Heart left ventricle (tissue), 16 donors: ENCODE results near the gene USP17L28. TPM values are rescaled to one million over a fixed set of nuclear protein-coding genes. Genes with fewer than 3 reads are reported as not detected.
"Not testable (repeated sequence)": the region's sequence is repeated elsewhere in the genome, so short reads cannot be mapped to it uniquely, and the experiment has no call there.

Experiments
- ATAC-seq, 4 donors: fragments of 200-7000 bp; cut with Tn5 transposase; one replicate each; pipeline ENCODE4 v1.9.1; 2020 to 2022; ENCODE audit warnings: moderate library complexity in 4 of 4, mild to moderate bottlenecking in 3 of 4, moderate number of reproducible peaks in 1 of 4
- DNase-seq, 5 donors: peaks; one replicate each; pipeline ENCODE4 v3.0.0-alpha.2; 2020
- H3K27ac ChIP-seq, 12 donors: fragments of 200-600 bp; sonication (generic) in 4 of 12; one replicate each; pipeline versions ENCODE4 v1.5.0 to v1.8.0; 2016 to 2022; ENCODE audit warnings: mild to moderate bottlenecking in 2 of 12
- H3K27me3 ChIP-seq, 9 donors: fragments of 200-600 bp; sonication (generic) in 2 of 9; one replicate each; pipeline versions ENCODE4 v1.5.1 to v1.8.0; 2016 to 2022; ENCODE audit warnings: mild to moderate bottlenecking in 3 of 9
- H3K36me3 ChIP-seq, 9 donors: fragments of 200-600 bp; sonication (generic) in 2 of 9; one replicate each; pipeline versions ENCODE4 v1.5.0 to v1.8.0; 2018 to 2022; ENCODE audit warnings: mild to moderate bottlenecking in 2 of 9
- H3K4me1 ChIP-seq, 12 donors: fragments of 200-600 bp; sonication (generic) in 4 of 12; one replicate each; pipeline versions ENCODE4 v1.5.0 to v1.8.0; 2016 to 2022; ENCODE audit warnings: mild to moderate bottlenecking in 3 of 12
- H3K4me3 ChIP-seq, 12 donors: fragments of 200-600 bp; sonication (generic) in 4 of 12; one replicate each; pipeline versions ENCODE4 v1.5.0 to v1.8.0; 2017 to 2022; ENCODE audit warnings: mild to moderate bottlenecking in 9 of 12, moderate library complexity in 4 of 12
- H3K9me3 ChIP-seq, 12 donors: fragments of 200-600 bp; sonication (generic) in 4 of 12; one replicate each; pipeline versions ENCODE4 v1.5.0 to v1.8.0; 2016 to 2022; ENCODE audit warnings: mild to moderate bottlenecking in 1 of 12
- WGBS, 4 donors: extraction: QIAGEN DNeasy Blood & Tissue Kit in 2 of 4; methylation state at CpG; one replicate each; pipeline versions ENCODE4 v1.1.5 to v1.1.7; 2013 to 2018; 5-methylcytosine and 5-hydroxymethylcytosine counted together
- intact Hi-C, 10 donors: fragments of 100-400 bp; cut with DNase I; formaldehyde crosslinking; loops; one replicate each; pipeline versions ENCODE4 v1.11.1 to v1.14.2; 2022
- long read RNA-seq, 3 donors: library from polyadenylated mRNA; unstranded; transcript quantifications; one replicate each; pipeline ENCODE4 v2.0.0, GENCODE V29; 2020 to 2021
- polyA plus RNA-seq, 2 donors: library from polyadenylated mRNA; stranded (reverse); fragments of 200-250 nt; gene quantifications; one replicate each; pipeline ENCODE4 v1.2.3, GENCODE V29; 2013
- total RNA-seq, 9 donors: library from RNA; depleted of rRNA in 2 of 9; stranded (reverse); fragments of >200 nt in 2 of 9; fragmentation: NEBNext Ultra II Directional in 3 of 9; extraction: Animal tissue kit (Norgen Biotek cat#: 25700) in 3 of 9; gene quantifications; one replicate each; pipeline versions ENCODE4 v1.1.0 to v1.2.4, GENCODE V29; 2016 to 2023
- donor health status: ischemic (EF 13 %, LVEDD 7.1; RV severe dilation, severe dysfunction).
- donor health status: healthy with polysubstance abuse.
- donor health status: DM: no; HTN: yes; CAD: no.
- donor health status: DM: no; HTN: no; CAD: no.
- donor health status: ischemic (EF 25% LVEDD 6.9; RV normal size, moderate dysfunction).
- donor health status: ischemic (EF 25% LVEDD 5.7; RV mildly dilated, moderate dysfunction).
- donor health status: healthy.
- donor health status: DM: yes; HTN: yes; CAD: no.
- donor health status: ischemic (EF 35%, LVEDD 5.7; RV mildly dilated, moderate dysfunction).
- donor health status: nonischemic (EF 11% LVEDD 7.7; RV severe dilation, severe dysfunction).
- donor health status: DM: yes; HTN: yes; CAD: no.
- donor health status: PGD.
- donor health status: ischemic (EF 29% LVEDD 5.4; RV normal size, mild dysfunction).
- donor health status: nonischemic (EF 23%, LVEDD 6.1; RV moderate dilation, normal function).

Gene USP17L28
- total RNA-seq (not detected), polyA plus RNA-seq (not detected)
- long read RNA-seq, donor 1: 0 reads
- long read RNA-seq, donor 2: 0 reads
- long read RNA-seq, donor 3: 0 reads

DNA sequence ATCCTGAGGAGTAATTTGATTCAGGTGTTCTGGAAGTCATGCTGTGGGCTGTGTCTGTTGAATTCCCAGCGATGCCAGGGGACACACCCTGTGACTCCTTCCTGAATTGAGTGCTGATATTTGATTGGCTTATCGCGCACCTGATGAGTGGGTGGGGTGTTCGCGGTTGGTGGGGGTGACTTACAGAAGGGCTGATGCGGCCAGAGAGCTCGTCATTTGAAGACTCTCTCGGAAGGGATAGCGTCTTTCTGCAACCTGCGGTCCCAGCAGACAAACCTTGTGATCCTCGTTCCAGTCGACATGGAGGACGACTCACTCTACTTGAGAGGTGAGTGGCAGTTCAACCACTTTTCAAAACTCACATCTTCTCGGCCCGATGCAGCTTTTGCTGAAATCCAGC, at the start of gene USP17L28:
TSS of gene USP17L28 (plus strand) at position 301 of the 400 bp plus-strand sequence. CDS start at position 301, 0 bp downstream.
- H3K27ac ChIP-seq, H3K4me3 ChIP-seq, H3K4me1 ChIP-seq, ATAC-seq, H3K9me3 ChIP-seq, DNase-seq, H3K27me3 ChIP-seq, intact Hi-C loops, H3K36me3 ChIP-seq: not testable (repeated sequence)
- WGBS, 4 donors: no CpG with 5 or more reads among the region's 15 CpGs

GRCh38 chr4:9324191-9324590, 24.5 kb upstream of the USP17L28 start:
- intact Hi-C loops, H3K9me3 ChIP-seq, ATAC-seq, H3K27ac ChIP-seq, H3K36me3 ChIP-seq, H3K4me1 ChIP-seq, DNase-seq, H3K4me3 ChIP-seq, H3K27me3 ChIP-seq: not testable (repeated sequence)
- WGBS, 4 donors: 77 to 86% (median 85%) methylated on average over 1 to 5 of the region's 13 CpGs

DNA sequence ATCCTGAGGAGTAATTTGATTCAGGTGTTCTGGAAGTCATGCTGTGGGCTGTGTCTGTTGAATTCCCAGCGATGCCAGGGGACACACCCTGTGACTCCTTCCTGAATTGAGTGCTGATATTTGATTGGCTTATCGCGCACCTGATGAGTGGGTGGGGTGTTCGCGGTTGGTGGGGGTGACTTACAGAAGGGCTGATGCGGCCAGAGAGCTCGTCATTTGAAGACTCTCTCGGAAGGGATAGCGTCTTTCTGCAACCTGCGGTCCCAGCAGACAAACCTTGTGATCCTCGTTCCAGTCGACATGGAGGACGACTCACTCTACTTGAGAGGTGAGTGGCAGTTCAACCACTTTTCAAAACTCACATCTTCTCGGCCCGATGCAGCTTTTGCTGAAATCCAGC, 23.8 kb upstream of the USP17L28 start, which contains the start of gene USP17L24:
TSS of gene USP17L24 (plus strand) at position 301 of the 400 bp plus-strand sequence. CDS start at position 301, 0 bp downstream.
- H3K27me3 ChIP-seq, H3K27ac ChIP-seq, intact Hi-C loops, H3K4me3 ChIP-seq, ATAC-seq, H3K4me1 ChIP-seq, DNase-seq, H3K9me3 ChIP-seq, H3K36me3 ChIP-seq: not testable (repeated sequence)
- no CpG with 5 or more reads among the region's 15 CpGs for WGBS, 4 donors

DNA sequence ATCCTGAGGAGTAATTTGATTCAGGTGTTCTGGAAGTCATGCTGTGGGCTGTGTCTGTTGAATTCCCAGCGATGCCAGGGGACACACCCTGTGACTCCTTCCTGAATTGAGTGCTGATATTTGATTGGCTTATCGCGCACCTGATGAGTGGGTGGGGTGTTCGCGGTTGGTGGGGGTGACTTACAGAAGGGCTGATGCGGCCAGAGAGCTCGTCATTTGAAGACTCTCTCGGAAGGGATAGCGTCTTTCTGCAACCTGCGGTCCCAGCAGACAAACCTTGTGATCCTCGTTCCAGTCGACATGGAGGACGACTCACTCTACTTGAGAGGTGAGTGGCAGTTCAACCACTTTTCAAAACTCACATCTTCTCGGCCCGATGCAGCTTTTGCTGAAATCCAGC, 19.1 kb upstream of the USP17L28 start, which contains the start of gene USP17L25:
TSS of gene USP17L25 (plus strand) at position 301 of the 400 bp plus-strand sequence. CDS start at position 301, 0 bp downstream.
- H3K9me3 ChIP-seq, H3K27ac ChIP-seq, DNase-seq, ATAC-seq, H3K27me3 ChIP-seq, H3K4me1 ChIP-seq, intact Hi-C loops, H3K4me3 ChIP-seq, H3K36me3 ChIP-seq: not testable (repeated sequence)
- WGBS, 4 donors: no CpG with 5 or more reads among the region's 15 CpGs

DNA sequence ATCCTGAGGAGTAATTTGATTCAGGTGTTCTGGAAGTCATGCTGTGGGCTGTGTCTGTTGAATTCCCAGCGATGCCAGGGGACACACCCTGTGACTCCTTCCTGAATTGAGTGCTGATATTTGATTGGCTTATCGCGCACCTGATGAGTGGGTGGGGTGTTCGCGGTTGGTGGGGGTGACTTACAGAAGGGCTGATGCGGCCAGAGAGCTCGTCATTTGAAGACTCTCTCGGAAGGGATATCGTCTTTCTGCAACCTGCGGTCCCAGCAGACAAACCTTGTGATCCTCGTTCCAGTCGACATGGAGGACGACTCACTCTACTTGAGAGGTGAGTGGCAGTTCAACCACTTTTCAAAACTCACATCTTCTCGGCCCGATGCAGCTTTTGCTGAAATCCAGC, 14.3 kb upstream of the USP17L28 start, which contains the start of gene USP17L26:
TSS of gene USP17L26 (plus strand) at position 301 of the 400 bp plus-strand sequence. CDS start at position 301, 0 bp downstream.
- H3K36me3 ChIP-seq, ATAC-seq, intact Hi-C loops, H3K4me1 ChIP-seq, H3K9me3 ChIP-seq, DNase-seq, H3K4me3 ChIP-seq, H3K27ac ChIP-seq, H3K27me3 ChIP-seq: not testable (repeated sequence)
- 94% methylated on average over 10 of the region's 15 CpGs; no CpG with 5 or more reads in 3 of the 4 donors for WGBS, 4 donors

DNA sequence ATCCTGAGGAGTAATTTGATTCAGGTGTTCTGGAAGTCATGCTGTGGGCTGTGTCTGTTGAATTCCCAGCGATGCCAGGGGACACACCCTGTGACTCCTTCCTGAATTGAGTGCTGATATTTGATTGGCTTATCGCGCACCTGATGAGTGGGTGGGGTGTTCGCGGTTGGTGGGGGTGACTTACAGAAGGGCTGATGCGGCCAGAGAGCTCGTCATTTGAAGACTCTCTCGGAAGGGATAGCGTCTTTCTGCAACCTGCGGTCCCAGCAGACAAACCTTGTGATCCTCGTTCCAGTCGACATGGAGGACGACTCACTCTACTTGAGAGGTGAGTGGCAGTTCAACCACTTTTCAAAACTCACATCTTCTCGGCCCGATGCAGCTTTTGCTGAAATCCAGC, 9.6 kb upstream of the USP17L28 start, which contains the start of gene USP17L5:
TSS of gene USP17L5 (plus strand) at position 301 of the 400 bp plus-strand sequence. CDS start at position 301, 0 bp downstream.
- WGBS, 4 donors: no CpG with 5 or more reads among the region's 15 CpGs
- DNase-seq, H3K4me1 ChIP-seq, H3K9me3 ChIP-seq, ATAC-seq, H3K4me3 ChIP-seq, intact Hi-C loops, H3K36me3 ChIP-seq, H3K27ac ChIP-seq, H3K27me3 ChIP-seq: not testable (repeated sequence)

- WGBS, 4 donors: no CpG with 5 or more reads among the region's 15 CpGs
- H3K4me3 ChIP-seq, DNase-seq, H3K27ac ChIP-seq, H3K36me3 ChIP-seq, ATAC-seq, H3K9me3 ChIP-seq, intact Hi-C loops, H3K27me3 ChIP-seq, H3K4me1 ChIP-seq: not testable (repeated sequence)
Measured at GRCh38 chr4:9343848-9344247, 4.8 kb upstream of the USP17L28 start, which contains the start of gene USP17L27. Gene USP17L27, plus strand, starts transcription at chr4:9344148. Its CDS starts 0 bp downstream, at chr4:9344148.

- 92 to 95% methylated on average over 13 of the region's 18 CpGs; no CpG with 5 or more reads in 2 of the 4 donors for WGBS, 4 donors
- H3K36me3 ChIP-seq, ATAC-seq, H3K9me3 ChIP-seq, H3K4me3 ChIP-seq, intact Hi-C loops, H3K4me1 ChIP-seq, H3K27me3 ChIP-seq, H3K27ac ChIP-seq: not testable (repeated sequence)
- peak in 1 of 5 donors; percentile 77 for DNase-seq
Measured at GRCh38 chr4:9350866-9351265, 2.2 kb downstream of the USP17L28 start.

DNA sequence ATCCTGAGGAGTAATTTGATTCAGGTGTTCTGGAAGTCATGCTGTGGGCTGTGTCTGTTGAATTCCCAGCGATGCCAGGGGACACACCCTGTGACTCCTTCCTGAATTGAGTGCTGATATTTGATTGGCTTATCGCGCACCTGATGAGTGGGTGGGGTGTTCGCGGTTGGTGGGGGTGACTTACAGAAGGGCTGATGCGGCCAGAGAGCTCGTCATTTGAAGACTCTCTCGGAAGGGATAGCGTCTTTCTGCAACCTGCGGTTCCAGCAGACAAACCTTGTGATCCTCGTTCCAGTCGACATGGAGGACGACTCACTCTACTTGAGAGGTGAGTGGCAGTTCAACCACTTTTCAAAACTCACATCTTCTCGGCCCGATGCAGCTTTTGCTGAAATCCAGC, 4.6 kb downstream of the USP17L28 start, which contains the start of gene USP17L29:
TSS of gene USP17L29 (plus strand) at position 301 of the 400 bp plus-strand sequence. CDS start at position 301, 0 bp downstream.
- H3K27ac ChIP-seq, H3K4me3 ChIP-seq, H3K36me3 ChIP-seq, H3K27me3 ChIP-seq, H3K9me3 ChIP-seq, ATAC-seq, intact Hi-C loops, H3K4me1 ChIP-seq, DNase-seq: not testable (repeated sequence)
- WGBS, 4 donors: no CpG with 5 or more reads among the region's 15 CpGs

DNA sequence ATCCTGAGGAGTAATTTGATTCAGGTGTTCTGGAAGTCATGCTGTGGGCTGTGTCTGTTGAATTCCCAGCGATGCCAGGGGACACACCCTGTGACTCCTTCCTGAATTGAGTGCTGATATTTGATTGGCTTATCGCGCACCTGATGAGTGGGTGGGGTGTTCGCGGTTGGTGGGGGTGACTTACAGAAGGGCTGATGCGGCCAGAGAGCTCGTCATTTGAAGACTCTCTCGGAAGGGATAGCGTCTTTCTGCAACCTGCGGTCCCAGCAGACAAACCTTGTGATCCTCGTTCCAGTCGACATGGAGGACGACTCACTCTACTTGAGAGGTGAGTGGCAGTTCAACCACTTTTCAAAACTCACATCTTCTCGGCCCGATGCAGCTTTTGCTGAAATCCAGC, 14.1 kb downstream of the USP17L28 start, which contains the start of gene USP17L30:
TSS of gene USP17L30 (plus strand) at position 301 of the 400 bp plus-strand sequence. CDS start at position 301, 0 bp downstream.
- H3K36me3 ChIP-seq, H3K27me3 ChIP-seq, DNase-seq, H3K9me3 ChIP-seq, ATAC-seq, H3K4me3 ChIP-seq, H3K4me1 ChIP-seq, H3K27ac ChIP-seq, intact Hi-C loops: not testable (repeated sequence)
- WGBS, 4 donors: no CpG with 5 or more reads among the region's 15 CpGs

- WGBS, 4 donors: 26 to 50% (median 46%) methylated on average over 1 of the region's 1 CpG
- ATAC-seq, intact Hi-C loops, H3K9me3 ChIP-seq, H3K4me1 ChIP-seq, H3K27ac ChIP-seq, H3K4me3 ChIP-seq, DNase-seq, H3K36me3 ChIP-seq, H3K27me3 ChIP-seq: not testable (repeated sequence)
Measured at GRCh38 chr4:9379881-9380280, 31.2 kb downstream of the USP17L28 start.
